CD14-positive monocyte (primary cell): Measurements from ENCODE around the gene EML6. TPM values are rescaled to one million over a fixed set of nuclear protein-coding genes. Genes with fewer than 3 reads are reported as not detected.

Source experiments
- DNase-seq, 3 donors: peaks; one replicate each; pipeline ENCODE4 v3.0.0-alpha.2; 2011 to 2022
- H2AFZ ChIP-seq: 2 replicates; pipeline ENCODE4 v1.6.0; 2012; ENCODE audit warnings: mild to moderate bottlenecking, low read depth, low read length, inconsistent platforms; ENCODE audit not compliant: insufficient read depth, poor library complexity, severe bottlenecking
- H3K27ac ChIP-seq, 2 donors: 1 replicate in 1 of 2; 2 replicates in 1 of 2; pipeline ENCODE4 v1.5.1; 2012 to 2013; ENCODE audit warnings: low read length in 2 of 2, control low read depth in 1 of 2, inconsistent platforms in 1 of 2, low read depth in 1 of 2, mild to moderate bottlenecking in 1 of 2
- H3K27me3 ChIP-seq, 2 donors: one replicate each; pipeline versions ENCODE4 v1.6.0 to v1.6.1; 2011 to 2013; ENCODE audit warnings: low read length in 2 of 2; ENCODE audit not compliant: control insufficient read depth in 2 of 2, insufficient read depth in 2 of 2
- H3K36me3 ChIP-seq, 2 donors: replicated peaks in 1 of 2; 1 replicate in 1 of 2; 2 replicates in 1 of 2; pipeline versions ENCODE4 v1.5.1 to v1.6.1; 2012 to 2013; ENCODE audit warnings: low read length in 2 of 2, control low read depth in 1 of 2, inconsistent platforms in 1 of 2, mild to moderate bottlenecking in 1 of 2; ENCODE audit not compliant: insufficient read depth in 2 of 2, control insufficient read depth in 1 of 2
- H3K4me1 ChIP-seq, 2 donors: 1 replicate in 1 of 2; 2 replicates in 1 of 2; pipeline versions ENCODE4 v1.5.1 to v1.6.1; 2012 to 2013; ENCODE audit warnings: low read length in 2 of 2, control low read depth in 1 of 2, inconsistent platforms in 1 of 2, mild to moderate bottlenecking in 1 of 2, moderate library complexity in 1 of 2; ENCODE audit not compliant: insufficient read depth in 2 of 2, control insufficient read depth in 1 of 2
- H3K4me2 ChIP-seq: replicated peaks from 2 replicates; pipeline ENCODE3; 2012; ENCODE audit warnings: low read length, moderate library complexity, mild to moderate bottlenecking; ENCODE audit not compliant: poor library complexity, severe bottlenecking; ENCODE audit errors: extremely low read depth
- H3K4me3 ChIP-seq, 3 experiments: fragments of 200-600 bp in 1 of 3; sonication (generic) in 1 of 3; replicated peaks in 1 of 3; 1 replicate in 2 of 3; 2 replicates in 1 of 3; pipeline ENCODE4 v1.5.1; 2011 to 2013; ENCODE audit warnings: low read length in 3 of 3, mild to moderate bottlenecking in 3 of 3, control low read depth in 2 of 3, low read depth in 2 of 3, inconsistent platforms in 1 of 3, moderate library complexity in 1 of 3
- H3K79me2 ChIP-seq: 2 replicates; pipeline ENCODE4 v1.6.0; 2012; ENCODE audit warnings: mild to moderate bottlenecking, control low read depth, inconsistent platforms, low read length, moderate library complexity; ENCODE audit not compliant: insufficient read depth
- H3K9ac ChIP-seq: 2 replicates; pipeline ENCODE4 v1.6.0; 2017; ENCODE audit warnings: low read length, mild to moderate bottlenecking; ENCODE audit not compliant: insufficient read depth, poor library complexity, severe bottlenecking
- H3K9me3 ChIP-seq, 2 donors: replicated peaks in 1 of 2; 1 replicate in 1 of 2; 2 replicates in 1 of 2; pipeline versions ENCODE4 v1.5.1 to v1.6.1; 2012 to 2013; ENCODE audit warnings: low read length in 2 of 2, control low read depth in 1 of 2; ENCODE audit not compliant: control insufficient read depth in 1 of 2, insufficient read depth in 1 of 2
- H4K20me1 ChIP-seq: 2 replicates; pipeline ENCODE4 v1.6.0; 2012; ENCODE audit warnings: mild to moderate bottlenecking, low read length, control low read depth, moderate library complexity; ENCODE audit not compliant: insufficient read depth
- H3K27ac Mint-ChIP-seq, 7 donors: one replicate each; pipeline ENCODE4 v1.8.0; 2020; ENCODE audit warnings: mild to moderate bottlenecking in 7 of 7, mixed read lengths in 7 of 7, moderate library complexity in 6 of 7, inconsistent platforms in 2 of 7
- H3K27me3 Mint-ChIP-seq, 3 donors: one replicate each; pipeline ENCODE4 v1.8.0; 2021 to 2022; ENCODE audit warnings: low read depth in 3 of 3, mild to moderate bottlenecking in 3 of 3, mixed read lengths in 3 of 3, moderate library complexity in 3 of 3, inconsistent platforms in 1 of 3
- H3K36me3 Mint-ChIP-seq, 2 donors: one replicate each; pipeline ENCODE4 v1.8.0; 2020; ENCODE audit warnings: mixed read lengths in 2 of 2, inconsistent platforms in 1 of 2, mild to moderate bottlenecking in 1 of 2
- H3K4me1 Mint-ChIP-seq: one replicate; pipeline ENCODE4 v1.8.0; 2020; ENCODE audit warnings: mild to moderate bottlenecking, mixed read lengths
- H3K4me3 Mint-ChIP-seq, 2 donors: one replicate each; pipeline ENCODE4 v1.8.0; 2020; ENCODE audit warnings: mild to moderate bottlenecking in 2 of 2, mixed read lengths in 2 of 2, moderate library complexity in 1 of 2
- H3K9me3 Mint-ChIP-seq, 7 donors: one replicate each; pipeline ENCODE4 v1.8.0; 2020 to 2022; ENCODE audit warnings: mixed read lengths in 7 of 7, mild to moderate bottlenecking in 6 of 7, moderate library complexity in 6 of 7, inconsistent platforms in 2 of 7
- CTCF ChIP-seq: fragments of 200-600 bp; IDR thresholded peaks from one replicate; pipeline ENCODE4 v1.8.0; 2022; ENCODE audit warnings: antibody characterized with exemption, mild to moderate bottlenecking
- WGBS: methylation state at CpG from one replicate; pipeline ENCODE4 v1.1.5; 2013; ENCODE audit warnings: missing lambda C conversion rate; ENCODE audit not compliant: insufficient coverage; 5-methylcytosine and 5-hydroxymethylcytosine counted together
- intact Hi-C, 2 donors: fragments of 100-400 bp; cut with micrococcal nuclease; formaldehyde crosslinking; loops; one replicate each; pipeline versions ENCODE4 v1.15.0 to v1.15.1; 2023
- polyA plus RNA-seq, 3 donors: library from polyadenylated mRNA; depleted of rRNA in 1 of 3; unstranded in 2 of 3; stranded (reverse) in 1 of 3; fragments of 300-500 nt in 2 of 3; fragments of >200 nt in 1 of 3; fragmentation: Illumina TruSeq in 2 of 3; gene quantifications; 1 replicate in 2 of 3; 2 replicates in 1 of 3; pipeline ENCODE4 v1.2.3, GENCODE V29; 2012 to 2021

The EML6 gene
- polyA plus RNA-seq, 3 donors, result 0.79 TPM; not detected in 2

- Histone ChIP-seq H3K79me2 (no peaks in the 10 kb centered on the region), H3K27ac (no peak overlapping the region), H3K9me3 (peaks cover 0 to 4% of the 10 kb centered on the region in 2 donors), H3K4me2 (no peak overlapping the region), H4K20me1 (no peaks in the 10 kb centered on the region), H3K27me3 (no peaks in the 10 kb centered on the region), H3K36me3 (no peaks in the 10 kb centered on the region), H3K9ac (no peak overlapping the region), H3K4me1 (no peaks in the 10 kb centered on the region), H2AFZ (peak overlapping the region; percentile 55), H3K4me3 (no peak overlapping the region)
- H3K4me1 Mint-ChIP-seq, result peaks cover 7% of the 10 kb centered on the region
- H3K4me3 Mint-ChIP-seq, result peak overlapping the region in 1 of 2 donors; percentile 16
- H3K27me3 Mint-ChIP-seq, result peaks cover 0 to 1% (median 1%) of the 10 kb centered on the region in 3 donors
- H3K9me3 Mint-ChIP-seq, result peaks cover 0 to 4% (median 0%) of the 10 kb centered on the region in 7 donors
- no CpG with 5 or more reads among the region's 4 CpGs for WGBS
- TF ChIP-seq CTCF, result no peak
- no peak overlapping the region for H3K27ac Mint-ChIP-seq
- intact Hi-C loops, result no loop called here
- H3K36me3 Mint-ChIP-seq, result no peaks in the 10 kb centered on the region
- DNase-seq, result no peak
Measured at GRCh38 chr2:54757500-54757899, 34.0 kb downstream of the EML6 start.

- Mint-ChIP-seq H3K27ac (no peak overlapping the region), H3K27me3 (peaks cover 0 to 1% (median 1%) of the 10 kb centered on the region in 3 donors), H3K4me3 (no peak overlapping the region), H3K36me3 (no peaks in the 10 kb centered on the region), H3K4me1 (peaks cover 7% of the 10 kb centered on the region), H3K9me3 (no peaks in the 10 kb centered on the region)
- Histone ChIP-seq H3K9ac (no peak overlapping the region), H3K4me2 (no peak overlapping the region), H3K27me3 (no peaks in the 10 kb centered on the region), H2AFZ (no peak overlapping the region), H3K9me3 (no peaks in the 10 kb centered on the region), H3K27ac (no peak overlapping the region), H3K79me2 (no peaks in the 10 kb centered on the region), H4K20me1 (no peaks in the 10 kb centered on the region), H3K4me1 (no peaks in the 10 kb centered on the region), H3K4me3 (no peak overlapping the region), H3K36me3 (no peaks in the 10 kb centered on the region)
- no CpG with 5 or more reads among the region's 1 CpG for WGBS
- no peak for DNase-seq
- TF ChIP-seq CTCF, result no peak
- intact Hi-C loops, result no loop called here
Measured at GRCh38 chr2:54758951-54759350, 35.5 kb downstream of the EML6 start.
